ENCODE data around the gene ACTN4. TPM values are rescaled to one million over a fixed set of nuclear protein-coding genes. Genes with fewer than 3 reads are reported as not detected.

ACTN4 gene
- total RNA-seq, 1 experiment from 2014 or later: 3,297 TPM

GRCh38 chr19:38692458-38693379, 45.3 kb downstream of the ACTN4 start:
- peak overlapping the region in 1 of 2 experiments; percentile 19; a peak in 2 of 4 replicates for H3K4me3 ChIP-seq (ENCODE audit: low read depth in 2 of 2, low read length in 2 of 2)
- in situ Hi-C loops (cut with HindIII; ENCODE audit: low pct_unique_long_range_greater_than_20kb, low sequenced_read_pairs): no loop called here
- ATAC-seq (peak; percentile 46), DNase-seq (ENCODE audit: low read depth, low spot score) (no peak)
- TF ChIP-seq TCF7L2 (IDR thresholded peaks at IDR 0.05; ENCODE audit: low read depth, low read length) (no peak), SIN3A (IDR thresholded peaks at IDR 0.05; ENCODE audit: borderline replicate concordance, insufficient read depth, low read depth, low read length) (no peak), POLR2AphosphoS5 (IDR thresholded peaks at IDR 0.05; ENCODE audit: low read depth, low read length) (no peak), CTCF (IDR thresholded peaks at IDR 0.05) (no peak), REST (IDR thresholded peaks at IDR 0.05; ENCODE audit: insufficient read depth in 1 of 2, low read depth in 2 of 2, low read length in 1 of 2) (no peak)
- TSS peak; percentile 90 for BruUV-seq (replicated peaks)
- intact Hi-C loops (cut with micrococcal nuclease; ENCODE audit: unreplicated experiment): loop anchor here (5.0 kb wide), 1 partner anchor 35 kb away; no protein-coding TSS in a partner anchor
- H3K36me3 ChIP-seq (ENCODE audit: control insufficient read depth, insufficient read depth, low read length): peaks cover 15% of the 10 kb centered on the region
- H3K27ac ChIP-seq (ENCODE audit: low read length): peak overlapping the region; percentile 98
- H3K4me1 ChIP-seq (ENCODE audit: control insufficient read depth, insufficient read depth, low read length): peaks cover 100% of the 10 kb centered on the region
- no peaks in the 10 kb centered on the region for H3K27me3 ChIP-seq (ENCODE audit: control insufficient read depth, insufficient read depth, low read length)
- ChIA-PET POLR2A (interaction anchor here (0.5 to 2.2 kb wide), 19 partner anchors 8 to 95 kb away, joined by 3 to 13 read pairs (median 4); partner anchors contain the start of genes ACTN4 and EIF3K), CTCF (interaction anchor here (0.9 to 1.5 kb wide), 2 partner anchors 56 to 58 kb away, joined by 3 to 4 read pairs; no protein-coding TSS in a partner anchor)
- no peaks in the 10 kb centered on the region for H3K9me3 ChIP-seq (ENCODE audit: control insufficient read depth, insufficient read depth, low read depth, low read length)

GRCh38 chr19:38693380-38694223, 46.2 kb downstream of the ACTN4 start:
- peak overlapping the region; percentile 98 for H3K27ac ChIP-seq (ENCODE audit: low read length)
- TF ChIP-seq TCF7L2 (IDR thresholded peaks at IDR 0.05; ENCODE audit: low read depth, low read length) (peak; percentile 63; the same call in 1 of the 2 replicates), CTCF (IDR thresholded peaks at IDR 0.05) (no peak), REST (IDR thresholded peaks at IDR 0.05; ENCODE audit: insufficient read depth in 1 of 2, low read depth in 2 of 2, low read length in 1 of 2) (no peak), SIN3A (IDR thresholded peaks at IDR 0.05; ENCODE audit: borderline replicate concordance, insufficient read depth, low read depth, low read length) (no peak), POLR2AphosphoS5 (IDR thresholded peaks at IDR 0.05; ENCODE audit: low read depth, low read length) (no peak)
- in situ Hi-C loops (cut with HindIII; ENCODE audit: low pct_unique_long_range_greater_than_20kb, low sequenced_read_pairs): no loop called here
- H3K4me1 ChIP-seq (ENCODE audit: control insufficient read depth, insufficient read depth, low read length): peaks cover 100% of the 10 kb centered on the region
- H3K27me3 ChIP-seq (ENCODE audit: control insufficient read depth, insufficient read depth, low read length): no peaks in the 10 kb centered on the region
- no peaks in the 10 kb centered on the region for H3K9me3 ChIP-seq (ENCODE audit: control insufficient read depth, insufficient read depth, low read depth, low read length)
- intact Hi-C loops (cut with micrococcal nuclease; ENCODE audit: unreplicated experiment): loop anchor here (5.0 kb wide), 1 partner anchor 36 kb away; no protein-coding TSS in a partner anchor
- peak; percentile 54 for ATAC-seq
- ChIA-PET POLR2A (interaction anchor here (0.5 to 2.2 kb wide), 12 partner anchors 9 to 221 kb away, joined by 3 to 13 read pairs (median 3); partner anchors contain the start of gene EIF3K), CTCF (interaction anchor here (0.9 to 1.5 kb wide), 2 partner anchors 57 to 59 kb away, joined by 3 to 4 read pairs; no protein-coding TSS in a partner anchor)
- peak; percentile 90 for DNase-seq (ENCODE audit: low read depth, low spot score)
- peaks cover 15% of the 10 kb centered on the region for H3K36me3 ChIP-seq (ENCODE audit: control insufficient read depth, insufficient read depth, low read length)
- BruUV-seq (replicated peaks): no TSS peak
- peak overlapping the region in 1 of 2 experiments; percentile 19; a peak in 2 of 4 replicates for H3K4me3 ChIP-seq (ENCODE audit: low read depth in 2 of 2, low read length in 2 of 2)

Data from Panc1 (cell line).